SIG-M5 (cell line): ENCODE measurements around the gene NKX2-2.

ENCODE experiments used
- DNase-seq: peaks from one replicate; lab custom pipeline; 2025; lab: John Stamatoyannopoulos, UW

NKX2-2 gene

GRCh38 chr20:21513881-21514540 is at the start of gene NKX2-2:
TSS of gene NKX2-2 (minus strand) at chr20:21514064. CDS start at chr20:21513669, 395 bp downstream.
- DNase-seq: no peak

DNA sequence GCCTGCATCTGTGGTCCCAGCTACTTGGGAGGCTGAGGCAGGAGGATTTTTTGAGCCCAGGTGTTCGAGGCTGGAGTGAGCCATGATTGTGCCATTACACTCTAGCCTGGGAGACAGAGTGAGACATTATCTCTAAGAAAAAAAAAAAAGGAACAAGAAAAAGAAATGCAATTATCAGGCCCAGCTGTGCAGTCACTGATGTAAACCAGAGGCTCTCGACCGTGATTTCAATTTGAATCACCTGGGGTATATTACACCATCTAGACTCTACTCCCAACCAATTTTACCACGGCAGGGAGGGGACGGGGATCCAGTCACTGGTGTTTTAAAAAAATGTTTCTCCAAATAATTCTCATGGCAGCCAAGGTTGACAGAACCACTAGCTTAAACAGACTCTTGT is 48.8 kb upstream of the NKX2-2 start:
- DNase-seq: no peak

DNA sequence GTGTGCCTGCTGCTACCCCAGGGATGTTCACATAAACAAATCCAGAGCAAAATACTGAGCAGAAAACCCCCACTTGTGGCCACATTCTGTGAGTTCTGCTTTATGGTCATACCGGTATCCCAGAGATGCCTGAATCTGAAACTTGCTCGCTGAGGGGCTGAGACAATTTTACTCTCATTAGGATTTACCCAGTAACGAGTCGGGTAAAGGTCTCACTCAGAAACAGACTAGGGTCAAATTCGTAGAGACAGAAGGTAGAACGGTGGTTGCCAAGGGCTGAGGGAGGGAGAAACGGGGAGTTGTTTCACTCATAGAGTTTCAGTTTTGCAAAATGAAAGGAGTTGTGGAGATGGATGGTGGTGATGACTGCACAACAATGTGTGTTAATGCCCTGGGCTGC is 45.4 kb upstream of the NKX2-2 start:
- no peak for DNase-seq

DNA sequence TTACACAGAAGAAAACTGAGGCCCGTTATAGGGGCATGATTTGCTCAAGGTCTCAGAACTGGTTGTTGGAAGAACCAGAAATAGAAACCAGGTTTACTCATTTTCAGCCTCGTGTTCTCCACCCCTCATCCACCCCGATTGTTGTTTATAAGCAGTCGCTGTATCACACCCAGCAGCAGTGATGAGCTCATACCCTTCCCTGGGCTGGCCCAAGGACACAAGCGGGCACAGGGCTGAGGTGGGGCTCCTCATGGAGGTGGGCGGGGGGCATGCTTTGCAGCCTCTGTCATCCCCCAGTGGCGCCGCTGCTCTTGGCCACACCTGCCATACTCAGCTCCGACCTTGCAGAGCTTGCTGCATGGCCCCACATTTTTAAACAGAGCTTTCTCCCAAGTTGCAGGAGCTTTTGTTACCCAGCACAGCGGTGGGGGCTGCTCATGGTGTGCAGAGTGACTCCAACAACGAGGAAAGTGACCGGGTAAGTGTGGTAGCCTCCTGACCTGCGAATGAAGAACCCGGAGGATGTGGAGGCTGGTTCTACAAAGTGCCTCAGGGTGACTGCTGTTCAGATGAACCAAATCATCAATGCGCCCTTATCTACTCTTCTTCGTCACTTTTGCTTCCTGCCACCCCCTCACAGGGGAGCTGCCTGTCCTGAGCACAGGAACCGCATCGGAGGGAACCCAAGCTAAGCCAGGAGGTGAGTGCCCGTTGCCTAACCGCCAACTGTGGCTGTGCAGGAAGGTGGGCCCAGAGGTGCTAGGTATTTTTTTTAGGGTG is 43.6 kb upstream of the NKX2-2 start:
- DNase-seq: no peak

DNA sequence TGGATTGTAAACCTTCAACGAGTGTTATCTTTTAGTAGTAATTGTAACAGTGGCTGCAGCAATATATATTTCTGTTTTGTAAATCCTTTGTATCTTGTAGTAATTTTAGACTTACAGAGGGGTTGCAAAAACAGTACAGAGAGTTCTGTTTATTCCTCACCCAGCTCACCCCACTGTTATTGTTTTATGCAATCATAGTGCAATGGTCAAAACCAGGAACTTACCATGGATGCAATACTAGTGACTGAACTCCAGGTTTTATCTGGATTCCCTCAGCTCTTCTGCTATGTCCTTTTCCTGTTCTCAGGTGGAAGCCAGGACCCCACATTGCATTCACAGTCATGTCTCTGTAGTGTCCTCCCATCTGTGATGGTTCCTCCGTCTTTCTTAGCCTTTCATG is 42.5 kb upstream of the NKX2-2 start:
- DNase-seq: no peak

- no peak for DNase-seq
These were observed 41.7 kb upstream of the NKX2-2 start for GRCh38 chr20:21555470-21556120.

DNA sequence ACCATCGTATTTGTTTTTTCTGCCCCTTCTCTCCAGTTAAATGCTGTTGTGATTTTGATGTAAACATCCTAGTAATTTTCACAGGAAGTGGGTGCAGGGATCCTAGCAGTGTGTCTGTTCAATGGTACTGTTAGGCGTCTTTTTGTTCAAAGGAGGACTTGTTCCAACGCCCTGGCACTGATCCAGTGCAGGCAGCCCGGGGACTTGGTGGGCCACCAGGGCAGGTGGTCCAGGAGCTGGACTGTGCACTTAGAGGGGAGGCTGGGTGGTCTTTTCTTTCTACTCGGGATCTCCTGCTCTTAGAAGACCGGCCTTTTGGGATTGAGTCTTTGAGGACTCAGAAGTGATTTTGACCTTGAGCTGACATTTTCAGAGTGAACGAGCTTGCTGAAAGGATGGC is 41.1 kb upstream of the NKX2-2 start:
- no peak for DNase-seq

DNA sequence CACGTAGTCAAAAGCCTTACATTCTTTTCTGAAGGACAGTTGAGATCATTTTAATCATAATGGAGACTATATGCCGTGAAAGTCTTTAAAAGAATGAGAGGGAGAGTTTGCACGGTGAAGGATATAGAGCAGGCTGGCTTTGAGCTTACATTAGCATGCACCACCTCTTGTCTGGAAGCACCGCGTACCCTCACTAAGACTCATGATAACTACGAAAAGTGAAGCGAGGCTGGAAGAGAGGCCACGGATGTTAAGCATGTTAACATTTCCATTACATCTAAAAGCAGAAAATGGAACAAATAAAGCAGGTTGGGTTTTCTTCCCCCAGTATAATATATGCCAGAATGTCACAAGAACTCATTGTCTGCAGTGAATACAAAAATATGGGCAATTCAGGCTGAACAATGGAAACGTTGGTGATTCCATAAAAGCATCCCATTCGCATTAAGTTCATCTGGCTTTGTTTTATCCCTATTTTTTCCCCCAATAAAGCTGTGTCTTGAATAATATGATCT is 40.6 kb upstream of the NKX2-2 start:
- DNase-seq: no peak

- no peak for DNase-seq
These were observed 36.7 kb upstream of the NKX2-2 start for GRCh38 chr20:21550587-21550986.

DNA sequence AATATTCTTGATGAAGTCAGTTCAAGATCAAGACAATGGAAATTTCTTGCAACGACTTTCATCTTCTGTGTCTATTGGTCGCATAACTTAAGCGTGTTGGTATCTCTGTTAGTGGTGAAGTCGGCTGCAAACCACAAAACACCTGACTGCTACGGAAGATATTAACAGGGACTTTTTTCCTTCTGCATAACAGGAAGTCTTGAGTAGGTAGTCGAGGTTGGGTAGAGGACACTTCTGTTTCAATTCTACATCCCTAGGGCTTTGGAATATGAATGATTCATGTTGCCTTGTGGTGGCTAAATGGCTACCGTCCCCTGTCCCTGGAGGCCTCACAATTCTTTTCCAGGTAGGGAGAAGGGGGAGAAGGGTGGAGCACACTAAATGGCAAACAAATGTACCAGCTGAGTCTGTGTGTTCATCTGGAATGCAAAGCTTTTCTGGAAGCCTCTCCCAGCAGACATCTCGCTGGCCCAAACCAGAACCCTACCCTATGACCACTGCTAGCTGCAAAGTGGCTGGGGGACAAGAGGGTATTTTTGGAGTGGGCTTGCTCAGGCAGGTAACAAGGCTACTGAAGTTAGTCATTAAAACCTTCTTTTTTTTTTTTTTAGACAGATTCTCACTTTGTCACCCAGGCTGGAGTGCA is 34.6 kb upstream of the NKX2-2 start:
- DNase-seq: no peak

GRCh38 chr20:21546355-21546754 is 32.5 kb upstream of the NKX2-2 start:
- DNase-seq: no peak

- no peak for DNase-seq
These were observed 25.6 kb upstream of the NKX2-2 start for GRCh38 chr20:21539512-21539911.

DNA sequence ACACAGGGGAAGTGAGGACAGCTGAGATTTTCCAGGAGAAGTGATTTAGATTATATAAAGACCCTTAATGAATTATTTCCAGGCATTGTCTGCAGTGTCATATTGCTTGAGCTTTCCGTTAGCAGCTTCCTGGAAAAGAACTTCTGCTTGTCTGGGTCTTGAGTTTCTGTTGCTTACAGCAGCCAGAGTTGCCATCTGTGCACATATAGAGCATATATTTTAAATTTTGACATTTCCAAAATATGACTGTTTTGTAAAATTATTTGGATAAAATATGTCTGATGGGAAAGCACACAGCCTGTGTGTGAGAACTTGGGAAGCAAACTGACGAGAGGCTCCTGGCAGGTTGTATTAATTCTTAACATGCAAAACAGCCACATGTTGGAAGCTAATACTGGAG is 21.0 kb upstream of the NKX2-2 start:
- no peak for DNase-seq

- no peak for DNase-seq
These were observed 20.6 kb upstream of the NKX2-2 start for GRCh38 chr20:21534453-21534852.

DNA sequence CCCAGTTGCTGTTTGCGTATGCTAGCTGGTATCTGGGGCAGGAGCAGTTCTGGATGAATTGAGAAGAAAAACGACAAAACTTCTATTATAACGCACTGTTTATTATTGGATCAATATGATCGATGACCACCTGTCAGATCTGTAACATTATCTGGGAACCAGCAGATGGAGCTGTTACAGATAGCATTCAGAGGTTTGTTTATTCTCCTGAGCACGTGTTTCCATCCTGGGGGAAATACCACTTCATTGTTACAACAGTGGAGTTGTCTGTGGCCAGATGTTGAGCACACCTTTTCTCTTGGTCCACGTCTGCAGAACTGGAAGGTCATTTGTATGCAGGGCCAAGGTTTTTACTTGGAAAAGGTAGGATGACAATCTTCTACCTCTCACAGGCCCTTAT is 16.0 kb upstream of the NKX2-2 start:
- DNase-seq: no peak

- no peak for DNase-seq
These were observed 15.0 kb upstream of the NKX2-2 start for GRCh38 chr20:21528870-21529269.

DNA sequence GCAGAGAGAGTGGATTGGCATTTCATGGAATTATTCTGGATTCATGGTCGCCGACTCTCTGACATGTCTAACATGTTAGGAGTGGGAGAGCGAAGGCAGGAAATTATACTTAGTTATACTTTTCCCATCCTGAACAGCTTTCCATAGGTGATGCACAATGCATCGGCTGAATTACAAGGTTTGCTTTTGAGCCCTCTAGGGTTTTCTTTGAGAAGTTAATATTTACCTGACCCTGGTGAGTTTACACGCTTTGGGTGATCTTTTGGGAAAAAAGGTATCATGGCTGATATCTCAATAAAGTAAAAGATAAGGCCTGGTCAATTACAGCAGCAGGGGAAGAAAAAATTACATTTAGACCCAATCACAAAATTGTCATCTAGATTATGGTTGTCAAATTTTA is 14.0 kb upstream of the NKX2-2 start:
- DNase-seq: no peak

DNA sequence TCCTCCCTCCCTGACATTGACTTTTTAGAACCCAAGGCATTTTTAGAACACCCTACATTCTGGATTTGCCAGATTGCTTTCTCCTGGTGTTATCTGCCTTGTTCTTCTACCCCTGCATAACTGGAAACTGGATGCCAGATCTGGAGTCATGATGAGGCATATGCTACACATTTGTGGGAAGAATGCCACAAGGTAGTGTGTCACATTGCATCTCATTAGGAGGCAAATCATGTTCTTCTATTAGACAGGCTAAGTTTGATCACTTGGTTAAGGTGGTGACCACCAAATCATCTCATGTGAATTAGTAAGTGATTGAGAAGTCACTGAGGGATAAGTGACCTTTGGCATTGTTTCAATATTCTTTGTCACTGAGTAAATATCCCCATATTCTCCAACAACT is 12.9 kb upstream of the NKX2-2 start:
- DNase-seq: no peak

DNA sequence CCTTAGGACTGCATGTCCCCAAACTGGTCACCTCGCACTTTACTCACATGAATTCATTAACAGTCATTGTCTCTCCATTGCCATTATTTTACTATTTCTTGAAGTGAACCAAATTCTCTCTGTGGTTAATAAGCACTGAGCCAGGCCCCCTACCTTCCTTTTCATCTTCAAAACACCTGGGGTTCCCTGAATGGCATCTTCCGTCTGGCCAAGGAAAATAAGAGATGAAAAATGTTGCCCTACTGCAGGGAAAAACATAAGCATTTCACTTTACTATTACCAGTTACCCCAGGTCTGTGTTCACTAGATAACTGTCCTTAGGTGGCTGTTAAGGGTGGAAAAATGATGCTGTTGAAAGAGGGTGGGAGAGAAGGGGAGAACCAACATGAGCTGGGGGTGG is 10.0 kb upstream of the NKX2-2 start:
- no peak for DNase-seq

- no peak for DNase-seq
These were observed 9.5 kb upstream of the NKX2-2 start for GRCh38 chr20:21523281-21523868.

DNA sequence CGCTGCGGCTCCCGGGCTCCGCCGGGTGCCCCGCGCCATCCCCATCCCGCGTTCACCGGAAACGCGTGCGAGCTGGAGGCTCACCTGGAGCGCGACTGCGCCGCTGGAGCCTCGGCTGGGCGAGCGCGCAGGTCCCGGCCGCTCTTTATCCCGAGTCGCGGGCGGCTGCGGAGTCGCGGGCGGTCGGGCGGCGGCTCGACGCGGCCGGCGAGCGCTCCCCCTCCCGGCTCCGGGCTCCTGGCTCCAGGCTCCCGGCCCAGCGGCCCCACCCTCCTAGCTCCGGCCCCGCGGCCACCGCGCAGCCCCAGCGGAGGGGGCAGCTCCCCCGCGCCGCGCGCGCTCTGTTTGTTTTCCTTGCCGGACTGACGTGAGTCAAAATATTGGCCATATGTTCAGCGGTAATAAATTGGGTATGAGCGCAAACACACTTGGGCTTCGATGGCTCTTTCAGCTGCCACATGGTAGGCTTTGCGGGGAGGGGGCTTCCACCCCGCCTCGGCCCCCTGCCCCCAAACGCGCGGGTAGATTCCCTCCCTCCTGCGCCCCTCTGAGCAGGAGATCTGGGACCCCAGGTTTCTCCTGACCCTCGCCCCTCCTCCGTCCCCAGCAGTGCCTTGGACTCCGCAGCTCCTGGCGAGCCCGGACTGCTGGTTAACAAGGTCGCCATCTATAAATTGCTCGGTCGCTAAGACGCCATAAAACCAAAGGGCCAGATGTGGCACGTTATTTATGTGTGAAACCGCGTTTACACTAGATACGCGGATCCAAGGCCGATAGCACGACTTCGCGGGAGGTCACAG is 8.8 kb upstream of the NKX2-2 start:
- no peak for DNase-seq
